Suprapubic skin (tissue), 4 donors: ENCODE results near the gene PRAMEF18.
"Not testable (repeated sequence)": the region's sequence is repeated elsewhere in the genome, so short reads cannot be mapped to it uniquely, and the experiment has no call there.

ENCODE experiments used
- EP300 ChIP-seq: sonication (generic); formaldehyde crosslinking; IDR thresholded peaks from one replicate; pipeline ENCODE4 v1.6.1; 2017; ENCODE audit warnings: antibody characterized with exemption
- POLR2A ChIP-seq, 2 donors: fragments of 450-650 bp; IDR thresholded peaks; one replicate each; pipeline ENCODE4 v1.6.1; 2017; ENCODE audit warnings: antibody characterized with exemption in 2 of 2, mild to moderate bottlenecking in 2 of 2, moderate library complexity in 2 of 2
- POLR2AphosphoS5 ChIP-seq, 3 donors: sonication (generic); formaldehyde crosslinking; IDR thresholded peaks; one replicate each; pipeline ENCODE4 v1.6.1; 2017; ENCODE audit warnings: antibody characterized with exemption in 3 of 3
- TF ChIP-seq, protein P1 (sequence below), 2 donors: fragments of 200-600 bp in 1 of 2; fragments of 450-650 bp in 1 of 2; sonication (generic) in 1 of 2; IDR thresholded peaks; one replicate each; pipeline ENCODE4 v1.5.1; 2016 to 2019; ENCODE audit warnings: antibody characterized with exemption in 2 of 2, mild to moderate bottlenecking in 1 of 2, moderate library complexity in 1 of 2

DNA sequence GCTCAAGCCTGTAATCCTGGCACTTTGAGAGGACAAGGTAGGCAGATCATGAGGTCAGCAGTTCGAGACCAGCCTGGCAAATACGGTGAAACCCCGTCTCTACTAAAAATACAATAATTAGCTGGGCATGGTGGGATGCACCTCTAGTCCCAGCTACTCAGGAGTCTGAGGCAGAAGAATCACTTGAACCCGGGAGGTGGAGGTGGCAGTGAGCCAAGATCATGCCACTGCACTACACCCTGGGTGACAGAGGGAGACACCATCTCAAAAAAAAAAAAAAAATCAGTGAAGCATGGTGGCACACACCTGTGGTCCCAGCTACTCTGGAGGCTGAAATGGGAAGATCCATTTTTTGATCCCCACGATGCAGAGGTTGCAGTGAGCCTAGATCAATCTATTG lies 4.1 kb upstream of the PRAMEF18 start:
- TF ChIP-seq, protein P1, sequence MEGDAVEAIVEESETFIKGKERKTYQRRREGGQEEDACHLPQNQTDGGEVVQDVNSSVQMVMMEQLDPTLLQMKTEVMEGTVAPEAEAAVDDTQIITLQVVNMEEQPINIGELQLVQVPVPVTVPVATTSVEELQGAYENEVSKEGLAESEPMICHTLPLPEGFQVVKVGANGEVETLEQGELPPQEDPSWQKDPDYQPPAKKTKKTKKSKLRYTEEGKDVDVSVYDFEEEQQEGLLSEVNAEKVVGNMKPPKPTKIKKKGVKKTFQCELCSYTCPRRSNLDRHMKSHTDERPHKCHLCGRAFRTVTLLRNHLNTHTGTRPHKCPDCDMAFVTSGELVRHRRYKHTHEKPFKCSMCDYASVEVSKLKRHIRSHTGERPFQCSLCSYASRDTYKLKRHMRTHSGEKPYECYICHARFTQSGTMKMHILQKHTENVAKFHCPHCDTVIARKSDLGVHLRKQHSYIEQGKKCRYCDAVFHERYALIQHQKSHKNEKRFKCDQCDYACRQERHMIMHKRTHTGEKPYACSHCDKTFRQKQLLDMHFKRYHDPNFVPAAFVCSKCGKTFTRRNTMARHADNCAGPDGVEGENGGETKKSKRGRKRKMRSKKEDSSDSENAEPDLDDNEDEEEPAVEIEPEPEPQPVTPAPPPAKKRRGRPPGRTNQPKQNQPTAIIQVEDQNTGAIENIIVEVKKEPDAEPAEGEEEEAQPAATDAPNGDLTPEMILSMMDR (IDR thresholded peaks at IDR 0.05) = not testable (repeated sequence)
- not testable (repeated sequence) for TF ChIP-seq POLR2A (IDR thresholded peaks at IDR 0.05); EP300; POLR2AphosphoS5 (IDR thresholded peaks at IDR 0.05)
